ENCODE data around the gene SYT8.
"Not testable (repeated sequence)": the region's sequence is repeated elsewhere in the genome, so short reads cannot be mapped to it uniquely, and the experiment has no call there.

SYT8 gene

GRCh38 chr11:1875851-1876301, 41.1 kb downstream of the SYT8 start:
- DNase-seq: not testable (repeated sequence)

GRCh38 chr11:1876361-1877063, 41.7 kb downstream of the SYT8 start:
- DNase-seq: no peak

- DNase-seq: no peak
These were observed 42.7 kb downstream of the SYT8 start for GRCh38 chr11:1877211-1878136.

GRCh38 chr11:1878137-1879031, 43.6 kb downstream of the SYT8 start:
- DNase-seq: no peak

- DNase-seq: no peak
These were observed 44.7 kb downstream of the SYT8 start for GRCh38 chr11:1879342-1879940.

GRCh38 chr11:1879941-1880720, 45.3 kb downstream of the SYT8 start:
- no peak for DNase-seq

GRCh38 chr11:1880746-1881441, 46.1 kb downstream of the SYT8 start:
- DNase-seq: no peak

GRCh38 chr11:1881442-1882264, 46.9 kb downstream of the SYT8 start:
- DNase-seq: peak in 1 of 6 experiments; percentile 41

GRCh38 chr11:1882265-1883238, 47.8 kb downstream of the SYT8 start:
- DNase-seq: peak; percentile 36 to 80 (median 69)

- no peak for DNase-seq
These were observed 48.8 kb downstream of the SYT8 start for GRCh38 chr11:1883346-1884302.

- no peak for DNase-seq
These were observed 49.5 kb downstream of the SYT8 start for GRCh38 chr11:1884303-1884700.

GRCh38 chr11:1886551-1886950, 51.8 kb downstream of the SYT8 start:
- not testable (repeated sequence) for DNase-seq

Data from stimulated activated naive CD4-positive, alpha-beta T cell (primary cell).